HL-60 (cell line): ENCODE results near the gene LCE3A.

Experiments
- DNase-seq, 2 experiments: peaks; one replicate each; pipeline ENCODE4 v3.0.0-alpha.2; 2010 to 2020; ENCODE audit warnings: low read depth in 1 of 2, low spot score in 1 of 2
- H3K27ac ChIP-seq: fragments of 250-450 bp; sonication (Bioruptor Pico); replicated peaks from 2 replicates; pipeline ENCODE4 v1.5.1; 2020; ENCODE audit warnings: mild to moderate bottlenecking, moderate library complexity
- H3K27me3 ChIP-seq: fragments of 250-450 bp; sonication (Bioruptor Pico); 2 replicates; pipeline ENCODE4 v1.5.1; 2021; ENCODE audit warnings: mild to moderate bottlenecking, moderate library complexity; ENCODE audit not compliant: insufficient read depth, poor library complexity, severe bottlenecking
- H3K4me3 ChIP-seq: replicated peaks from 2 replicates; pipeline ENCODE4 v1.5.1; 2011; ENCODE audit warnings: mild to moderate bottlenecking, control low read depth, low read length; ENCODE audit not compliant: insufficient read depth
- GABPA ChIP-seq: IDR thresholded peaks from 2 replicates; pipeline ENCODE4 v1.6.1; 2012; ENCODE audit warnings: low read depth
- POLR2AphosphoS5 ChIP-seq: IDR thresholded peaks from 2 replicates; pipeline ENCODE4 v1.6.1; 2012; ENCODE audit warnings: low read depth
- SPI1 ChIP-seq: IDR thresholded peaks from 2 replicates; pipeline ENCODE4 v1.6.1; 2012; ENCODE audit warnings: low read depth, mild to moderate bottlenecking, borderline replicate concordance
- TF ChIP-seq, protein P1 (sequence below): IDR thresholded peaks from one replicate; pipeline ENCODE4 v1.5.1; 2011; ENCODE audit warnings: low read length, control low read depth, inconsistent platforms; ENCODE audit not compliant: insufficient read depth
- TF ChIP-seq, protein P2 (sequence below): IDR thresholded peaks from 2 replicates; pipeline ENCODE4 v1.6.1; 2012; ENCODE audit warnings: low read depth; ENCODE audit not compliant: insufficient replicate concordance

The LCE3A gene

DNA sequence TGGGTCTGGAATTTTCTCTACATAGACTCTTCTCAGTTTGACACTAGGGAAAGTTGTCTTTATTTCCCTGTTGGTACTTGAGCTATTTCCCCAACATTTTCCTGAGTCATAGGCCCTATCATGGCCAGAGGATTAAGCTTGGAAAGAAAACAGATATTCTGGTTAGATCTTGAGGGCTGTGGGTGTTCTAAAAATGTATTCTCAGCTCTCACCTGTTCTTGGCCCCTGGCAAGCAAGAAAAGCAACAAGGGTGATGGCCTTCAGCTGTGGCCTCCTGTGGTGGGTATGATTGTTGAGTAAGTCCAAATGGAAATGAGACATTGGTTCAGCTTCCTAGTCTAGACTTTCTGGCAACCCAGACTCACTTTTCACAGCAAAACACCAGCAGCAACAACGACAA, 17.4 kb upstream of the LCE3A start:
- no peak overlapping the region for H3K4me3 ChIP-seq
- no peak overlapping the region for H3K27ac ChIP-seq
- DNase-seq, result no peak
- TF ChIP-seq POLR2AphosphoS5 (no peak), GABPA (no peak), SPI1 (no peak)
- TF ChIP-seq, protein P1, sequence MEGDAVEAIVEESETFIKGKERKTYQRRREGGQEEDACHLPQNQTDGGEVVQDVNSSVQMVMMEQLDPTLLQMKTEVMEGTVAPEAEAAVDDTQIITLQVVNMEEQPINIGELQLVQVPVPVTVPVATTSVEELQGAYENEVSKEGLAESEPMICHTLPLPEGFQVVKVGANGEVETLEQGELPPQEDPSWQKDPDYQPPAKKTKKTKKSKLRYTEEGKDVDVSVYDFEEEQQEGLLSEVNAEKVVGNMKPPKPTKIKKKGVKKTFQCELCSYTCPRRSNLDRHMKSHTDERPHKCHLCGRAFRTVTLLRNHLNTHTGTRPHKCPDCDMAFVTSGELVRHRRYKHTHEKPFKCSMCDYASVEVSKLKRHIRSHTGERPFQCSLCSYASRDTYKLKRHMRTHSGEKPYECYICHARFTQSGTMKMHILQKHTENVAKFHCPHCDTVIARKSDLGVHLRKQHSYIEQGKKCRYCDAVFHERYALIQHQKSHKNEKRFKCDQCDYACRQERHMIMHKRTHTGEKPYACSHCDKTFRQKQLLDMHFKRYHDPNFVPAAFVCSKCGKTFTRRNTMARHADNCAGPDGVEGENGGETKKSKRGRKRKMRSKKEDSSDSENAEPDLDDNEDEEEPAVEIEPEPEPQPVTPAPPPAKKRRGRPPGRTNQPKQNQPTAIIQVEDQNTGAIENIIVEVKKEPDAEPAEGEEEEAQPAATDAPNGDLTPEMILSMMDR, result no peak
- TF ChIP-seq, protein P2, sequence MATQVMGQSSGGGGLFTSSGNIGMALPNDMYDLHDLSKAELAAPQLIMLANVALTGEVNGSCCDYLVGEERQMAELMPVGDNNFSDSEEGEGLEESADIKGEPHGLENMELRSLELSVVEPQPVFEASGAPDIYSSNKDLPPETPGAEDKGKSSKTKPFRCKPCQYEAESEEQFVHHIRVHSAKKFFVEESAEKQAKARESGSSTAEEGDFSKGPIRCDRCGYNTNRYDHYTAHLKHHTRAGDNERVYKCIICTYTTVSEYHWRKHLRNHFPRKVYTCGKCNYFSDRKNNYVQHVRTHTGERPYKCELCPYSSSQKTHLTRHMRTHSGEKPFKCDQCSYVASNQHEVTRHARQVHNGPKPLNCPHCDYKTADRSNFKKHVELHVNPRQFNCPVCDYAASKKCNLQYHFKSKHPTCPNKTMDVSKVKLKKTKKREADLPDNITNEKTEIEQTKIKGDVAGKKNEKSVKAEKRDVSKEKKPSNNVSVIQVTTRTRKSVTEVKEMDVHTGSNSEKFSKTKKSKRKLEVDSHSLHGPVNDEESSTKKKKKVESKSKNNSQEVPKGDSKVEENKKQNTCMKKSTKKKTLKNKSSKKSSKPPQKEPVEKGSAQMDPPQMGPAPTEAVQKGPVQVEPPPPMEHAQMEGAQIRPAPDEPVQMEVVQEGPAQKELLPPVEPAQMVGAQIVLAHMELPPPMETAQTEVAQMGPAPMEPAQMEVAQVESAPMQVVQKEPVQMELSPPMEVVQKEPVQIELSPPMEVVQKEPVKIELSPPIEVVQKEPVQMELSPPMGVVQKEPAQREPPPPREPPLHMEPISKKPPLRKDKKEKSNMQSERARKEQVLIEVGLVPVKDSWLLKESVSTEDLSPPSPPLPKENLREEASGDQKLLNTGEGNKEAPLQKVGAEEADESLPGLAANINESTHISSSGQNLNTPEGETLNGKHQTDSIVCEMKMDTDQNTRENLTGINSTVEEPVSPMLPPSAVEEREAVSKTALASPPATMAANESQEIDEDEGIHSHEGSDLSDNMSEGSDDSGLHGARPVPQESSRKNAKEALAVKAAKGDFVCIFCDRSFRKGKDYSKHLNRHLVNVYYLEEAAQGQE, result no peak
- no peaks in the 10 kb centered on the region for H3K27me3 ChIP-seq

DNA sequence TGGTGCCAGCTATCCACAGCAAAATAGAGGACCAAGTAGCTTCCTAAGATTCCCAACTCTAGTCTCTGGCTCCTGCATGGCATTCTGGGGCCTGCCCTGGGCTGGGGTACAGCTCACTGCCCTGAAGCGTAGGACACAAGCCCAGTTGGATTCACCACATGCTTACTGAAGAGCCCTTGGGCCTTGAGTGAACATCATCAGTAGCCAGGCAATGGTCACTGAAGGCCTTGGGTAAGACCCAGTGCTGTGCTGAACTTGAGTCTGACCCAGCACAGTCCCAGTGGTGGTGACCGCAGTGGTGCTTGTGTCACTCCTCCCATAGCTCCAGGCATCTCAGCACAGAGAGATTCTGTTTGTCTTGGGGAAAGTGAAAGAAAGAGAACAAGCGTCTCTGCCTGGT, 7.7 kb upstream of the LCE3A start:
- DNase-seq, result no peak
- Histone ChIP-seq H3K27ac (no peak overlapping the region), H3K27me3 (no peaks in the 10 kb centered on the region), H3K4me3 (no peak overlapping the region)
- TF ChIP-seq, protein P1, result no peak
- TF ChIP-seq GABPA (no peak), POLR2AphosphoS5 (no peak), SPI1 (no peak)
- TF ChIP-seq, protein P2, result no peak

DNA sequence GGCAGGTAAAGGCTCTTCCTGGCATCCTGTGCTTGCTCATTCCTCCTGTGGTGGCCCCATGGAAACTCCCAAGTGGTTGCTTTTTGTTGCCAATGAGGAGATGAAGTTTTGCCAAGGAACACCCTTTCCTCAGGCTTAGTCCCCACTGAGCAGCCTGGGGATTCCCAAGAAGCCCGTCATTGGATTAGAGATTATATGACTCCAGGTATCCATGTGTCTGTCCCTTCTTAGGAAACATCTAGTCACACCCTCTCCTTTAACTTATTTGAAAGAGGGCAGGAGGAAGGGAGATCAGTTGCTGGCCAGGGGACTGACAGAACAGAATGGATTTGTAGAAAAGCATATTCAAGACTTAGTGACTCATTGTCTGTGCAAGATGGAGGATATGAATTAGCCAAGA, 3.8 kb upstream of the LCE3A start:
- Histone ChIP-seq H3K4me3 (no peak overlapping the region), H3K27me3 (no peaks in the 10 kb centered on the region), H3K27ac (no peak overlapping the region)
- no peak for TF ChIP-seq POLR2AphosphoS5
- no peak for TF ChIP-seq GABPA
- TF ChIP-seq, protein P1, result no peak
- TF ChIP-seq, protein P2, result no peak
- TF ChIP-seq SPI1, result no peak
- no peak for DNase-seq
